H1 (cell line): ENCODE results near the gene KIF26B. TPM values are rescaled to one million over a fixed set of nuclear protein-coding genes. Genes with fewer than 3 reads are reported as not detected.

Source experiments
- CTCF ChIA-PET: fragments of 300-600 bp; sonication (Branson Sonifier 250); formaldehyde crosslinking; loops from one replicate; lab custom pipeline; 2021; ENCODE audit not compliant: partially characterized antibody; lab: Charles Lee
- POLR2A ChIA-PET: fragments of 300-600 bp; sonication (Branson Sonifier 250); formaldehyde crosslinking; loops from one replicate; lab custom pipeline; 2021; ENCODE audit warnings: inconsistent platforms; ENCODE audit not compliant: partially characterized antibody; lab: Charles Lee
- DNase-seq, 2 experiments: peaks; one replicate each; pipeline versions ENCODE4 v3.0.0 to v3.0.0-alpha.2; 2010 to 2022; ENCODE audit warnings: low spot score in 2 of 2, low read depth in 1 of 2, mixed read lengths in 1 of 2
- FAIRE-seq: peaks from 2 replicates; lab custom pipeline; 2011; peaks lifted over from hg19 to GRCh38; lab: Jason Lieb, UNC
- H2AFZ ChIP-seq: 2 replicates; pipeline ENCODE4 v1.8.1; 2012; ENCODE audit warnings: low read length, inconsistent platforms
- H2AK5ac ChIP-seq: 2 replicates; pipeline ENCODE4 v1.6.1; 2013; ENCODE audit warnings: low read depth, low read length
- H2BK120ac ChIP-seq: replicated peaks from 2 replicates; pipeline ENCODE3; 2013; ENCODE audit warnings: low read depth, low read length, inconsistent platforms
- H2BK12ac ChIP-seq: 2 replicates; pipeline ENCODE4 v1.6.1; 2013; ENCODE audit warnings: low read depth, low read length
- H2BK15ac ChIP-seq: 2 replicates; pipeline ENCODE4 v1.6.1; 2013; ENCODE audit warnings: low read length
- H2BK20ac ChIP-seq: 2 replicates; pipeline ENCODE4 v1.6.1; 2013; ENCODE audit warnings: low read length
- H2BK5ac ChIP-seq: 2 replicates; pipeline ENCODE4 v1.6.1; 2013; ENCODE audit warnings: low read depth, low read length
- H3K14ac ChIP-seq: 2 replicates; pipeline ENCODE4 v1.6.1; 2013; ENCODE audit warnings: inconsistent platforms; ENCODE audit not compliant: insufficient read length
- H3K18ac ChIP-seq: 2 replicates; pipeline ENCODE4 v1.6.1; 2013; ENCODE audit warnings: low read length; ENCODE audit errors: extremely low read depth
- H3K23ac ChIP-seq: 2 replicates; pipeline ENCODE4 v1.6.1; 2013; ENCODE audit warnings: inconsistent platforms; ENCODE audit not compliant: insufficient read length
- H3K23me2 ChIP-seq: 2 replicates; pipeline ENCODE4 v1.6.1; 2013; ENCODE audit warnings: low read depth, low read length
- H3K27ac ChIP-seq: 2 replicates; pipeline ENCODE4 v1.6.1; 2011; ENCODE audit warnings: low read depth, low read length, inconsistent platforms
- H3K27me3 ChIP-seq, 4 experiments: replicated peaks in 1 of 4; 1 replicate in 1 of 4; 2 replicates in 3 of 4; pipeline versions ENCODE4 v1.6.1 to v1.8.1; 2011 to 2013; ENCODE audit warnings: low read length in 3 of 4, mild to moderate bottlenecking in 3 of 4, inconsistent platforms in 2 of 4, mixed read lengths in 2 of 4, moderate library complexity in 1 of 4; ENCODE audit not compliant: control insufficient read depth in 3 of 4, insufficient read depth in 3 of 4; ENCODE audit errors: extremely low read depth in 1 of 4
- H3K36me3 ChIP-seq, 4 experiments: 2 replicates each; pipeline versions ENCODE4 v1.6.1 to v1.8.1; 2011 to 2013; ENCODE audit warnings: mild to moderate bottlenecking in 4 of 4, low read length in 3 of 4, moderate library complexity in 2 of 4, control low read depth in 1 of 4, inconsistent platforms in 1 of 4; ENCODE audit not compliant: insufficient read depth in 4 of 4, control insufficient read depth in 2 of 4
- H3K4ac ChIP-seq: replicated peaks from 2 replicates; pipeline ENCODE3; 2013; ENCODE audit warnings: low read length, low read depth, mixed read lengths, inconsistent platforms; ENCODE audit not compliant: insufficient read length
- H3K4me1 ChIP-seq, 4 experiments: replicated peaks in 1 of 4; 1 replicate in 1 of 4; 2 replicates in 3 of 4; pipeline versions ENCODE4 v1.6.1 to v1.8.1; 2011 to 2013; ENCODE audit warnings: low read length in 3 of 4, inconsistent platforms in 2 of 4, mixed read lengths in 1 of 4; ENCODE audit not compliant: insufficient read depth in 4 of 4, control insufficient read depth in 3 of 4
- H3K4me2 ChIP-seq, 2 experiments: 2 replicates each; pipeline versions ENCODE4 v1.6.1 to v1.8.1; 2011 to 2013; ENCODE audit warnings: low read depth in 2 of 2, low read length in 2 of 2, control low read depth in 1 of 2, inconsistent platforms in 1 of 2, mild to moderate bottlenecking in 1 of 2; ENCODE audit not compliant: insufficient read depth in 1 of 2
- H3K4me3 ChIP-seq, 4 experiments: fragments of 200-600, 300-600 bp in 1 of 4; sonication (generic), shearing (Covaris generic), sonication (Bioruptor Twin) in 1 of 4; 2 replicates each; pipeline versions ENCODE4 v1.5.1 to v1.8.1; 2011 to 2016; ENCODE audit warnings: low read length in 4 of 4, low read depth in 3 of 4, control low read depth in 2 of 4, inconsistent platforms in 2 of 4, mild to moderate bottlenecking in 2 of 4, mixed read lengths in 1 of 4, moderate library complexity in 1 of 4; ENCODE audit not compliant: insufficient read depth in 2 of 4; ENCODE audit errors: extremely low read depth in 1 of 4
- H3K56ac ChIP-seq: replicated peaks from 2 replicates; pipeline ENCODE3; 2013; ENCODE audit warnings: low read depth, mild to moderate bottlenecking, mixed read lengths, low read length, inconsistent platforms; ENCODE audit not compliant: insufficient read length
- H3K79me1 ChIP-seq: 2 replicates; pipeline ENCODE4 v1.6.1; 2013; ENCODE audit warnings: low read depth, low read length, control low read depth
- H3K79me2 ChIP-seq, 2 experiments: 2 replicates each; pipeline versions ENCODE4 v1.6.1 to v1.8.1; 2012 to 2013; ENCODE audit warnings: low read length in 2 of 2, mild to moderate bottlenecking in 2 of 2, inconsistent platforms in 1 of 2; ENCODE audit not compliant: insufficient read depth in 2 of 2, control insufficient read depth in 1 of 2
- H3K9ac ChIP-seq, 4 experiments: replicated peaks in 1 of 4; 1 replicate in 1 of 4; 2 replicates in 3 of 4; pipeline versions ENCODE4 v1.6.1 to v1.8.1; 2011 to 2013; ENCODE audit warnings: low read depth in 3 of 4, low read length in 3 of 4, control low read depth in 2 of 4, mild to moderate bottlenecking in 2 of 4, moderate library complexity in 2 of 4, inconsistent platforms in 1 of 4; ENCODE audit errors: extremely low read depth in 1 of 4
- H3K9me3 ChIP-seq, 2 experiments: 2 replicates each; pipeline versions ENCODE4 v1.6.1 to v1.8.1; 2012 to 2013; ENCODE audit warnings: mild to moderate bottlenecking in 2 of 2, moderate library complexity in 2 of 2, control low read depth in 1 of 2, inconsistent platforms in 1 of 2, low read depth in 1 of 2, low read length in 1 of 2, mixed read lengths in 1 of 2; ENCODE audit not compliant: insufficient read depth in 2 of 2
- H4K20me1 ChIP-seq, 2 experiments: replicated peaks in 1 of 2; 2 replicates each; pipeline versions ENCODE3 to v1.8.1; 2011 to 2013; ENCODE audit warnings: inconsistent platforms in 2 of 2, low read length in 2 of 2, mild to moderate bottlenecking in 1 of 2; ENCODE audit not compliant: insufficient read depth in 2 of 2, control insufficient read depth in 1 of 2
- H4K5ac ChIP-seq: 2 replicates; pipeline ENCODE4 v1.6.1; 2013; ENCODE audit warnings: low read length, low read depth, mixed read lengths, inconsistent platforms; ENCODE audit not compliant: insufficient read length
- H4K8ac ChIP-seq: 2 replicates; pipeline ENCODE4 v1.8.0; 2013; ENCODE audit warnings: mild to moderate bottlenecking, moderate library complexity, low read length, inconsistent platforms; ENCODE audit not compliant: insufficient read depth; ENCODE audit errors: extremely low read depth
- H4K91ac ChIP-seq: replicated peaks from 2 replicates; pipeline ENCODE3; 2013; ENCODE audit warnings: low read length, mixed read lengths, inconsistent platforms; ENCODE audit not compliant: insufficient read length
- BRCA1 ChIP-seq: IDR thresholded peaks from 2 replicates; pipeline ENCODE4 v1.6.1; 2012; ENCODE audit warnings: low read depth, low read length, improper control_type of control experiment
- SIX5 ChIP-seq: IDR thresholded peaks from 2 replicates; pipeline ENCODE4 v1.6.1; 2011; ENCODE audit warnings: mild to moderate bottlenecking, low read depth, low read length
- SP4 ChIP-seq: IDR thresholded peaks from 2 replicates; pipeline ENCODE4 v1.6.1; 2012; ENCODE audit warnings: low read length, inconsistent platforms
- TBP ChIP-seq: IDR thresholded peaks from 2 replicates; pipeline ENCODE4 v1.6.1; 2011; ENCODE audit warnings: low read depth, low read length, improper control_type of control experiment
- WGBS, 2 experiments: shearing (Covaris generic) in 1 of 2; methylation state at CpG; one replicate each; pipeline versions ENCODE4 v1.1.6 to v1.1.7; 2013 to 2015; ENCODE audit warnings: low lambda C conversion rate in 2 of 2, mixed read lengths in 2 of 2, inconsistent platforms in 1 of 2, low coverage in 1 of 2, missing lambda C conversion rate in 1 of 2; ENCODE audit not compliant: insufficient replicate concordance in 2 of 2, insufficient coverage in 1 of 2, insufficient read length in 1 of 2; ENCODE audit errors: extremely low coverage in 1 of 2, missing lambda C conversion rate in 1 of 2; 5-methylcytosine and 5-hydroxymethylcytosine counted together
- polyA plus RNA-seq, 7 experiments: library from polyadenylated mRNA; depleted of rRNA in 3 of 7; stranded (reverse) in 5 of 7; unstranded in 2 of 7; fragments of >200 nt in 5 of 7; fragments of 200-250 nt in 2 of 7; gene quantifications; 1 replicate in 5 of 7; 2 replicates in 1 of 7; 4 replicates in 1 of 7; pipeline versions ENCODE4 v1.2.1 to v1.2.3, GENCODE V29; 2011 to 2013; ENCODE audit warnings: missing spikeins in 2 of 7, mixed read lengths in 2 of 7
- total RNA-seq: library from RNA; stranded (reverse); fragmentation: NEBNext Ultra II Directional; extraction: Animal tissue kit (Norgen Biotek cat#: 25700); gene quantifications from 2 replicates; pipeline ENCODE4 v1.2.1, GENCODE V29; 2021

Gene KIF26B
- total and polyA plus RNA-seq, 2 of the 8 experiments (the other 6 are each of a cell fraction or from before 2014, with no cell fraction given), result 0.06 to 0.28 TPM

- Histone ChIP-seq H2AFZ (no peak overlapping the region), H3K79me1 (no peaks in the 10 kb centered on the region), H3K36me3 (no peaks in the 10 kb centered on the region), H2BK15ac (no peak overlapping the region), H3K27me3 (no peaks in the 10 kb centered on the region; a peak in 1 of 7 replicates), H4K5ac (no peak overlapping the region), H3K4ac (no peak overlapping the region), H3K56ac (no peak overlapping the region), H3K18ac (no peak overlapping the region), H4K91ac (no peak overlapping the region), H2BK5ac (no peak overlapping the region), H3K4me1 (no peaks in the 10 kb centered on the region)
- DNase-seq, result no peak
- no peak for FAIRE-seq
- no peak for TF ChIP-seq SP4
- no peak for TF ChIP-seq TBP
- no peak for TF ChIP-seq BRCA1
- no peak for TF ChIP-seq SIX5
- TF ChIP-seq, all 59 proteins: peak for 0
- Histone ChIP-seq H2BK12ac (no peak overlapping the region), H3K4me3 (no peak overlapping the region), H4K20me1 (no peaks in the 10 kb centered on the region), H3K79me2 (no peaks in the 10 kb centered on the region), H3K9me3 (no peaks in the 10 kb centered on the region), H3K4me2 (no peak overlapping the region), H3K14ac (no peak overlapping the region), H2BK20ac (no peak overlapping the region), H3K23ac (no peak overlapping the region), H2BK120ac (no peak overlapping the region), H3K9ac (no peak overlapping the region), H2AK5ac (no peak overlapping the region), H3K23me2 (no peaks in the 10 kb centered on the region), H3K27ac (no peak overlapping the region), H4K8ac (no peak overlapping the region)
- CTCF ChIA-PET, result interaction anchor here (0.6 to 0.9 kb wide), 2 partner anchors 11 to 21 kb away, joined by 3 read pairs; no protein-coding TSS in a partner anchor
- POLR2A ChIA-PET, result no interaction called here
- 92% methylated on average over 1 of the region's 1 CpG; no CpG with 5 or more reads in 1 of the 2 experiments for WGBS, 2 experiments
These were observed 134.0 kb downstream of the KIF26B start for GRCh38 chr1:245288796-245289195.
